IPS-NIHi7 (cell line): ENCODE measurements around the gene ELL2.
"Not testable (repeated sequence)": the region's sequence is repeated elsewhere in the genome, so short reads cannot be mapped to it uniquely, and the experiment has no call there.

Experiments
- DNase-seq: peaks from one replicate; pipeline ENCODE4 v3.0.0; 2012; ENCODE audit warnings: mixed read lengths; ENCODE audit errors: extremely low spot score

ELL2 gene

DNA sequence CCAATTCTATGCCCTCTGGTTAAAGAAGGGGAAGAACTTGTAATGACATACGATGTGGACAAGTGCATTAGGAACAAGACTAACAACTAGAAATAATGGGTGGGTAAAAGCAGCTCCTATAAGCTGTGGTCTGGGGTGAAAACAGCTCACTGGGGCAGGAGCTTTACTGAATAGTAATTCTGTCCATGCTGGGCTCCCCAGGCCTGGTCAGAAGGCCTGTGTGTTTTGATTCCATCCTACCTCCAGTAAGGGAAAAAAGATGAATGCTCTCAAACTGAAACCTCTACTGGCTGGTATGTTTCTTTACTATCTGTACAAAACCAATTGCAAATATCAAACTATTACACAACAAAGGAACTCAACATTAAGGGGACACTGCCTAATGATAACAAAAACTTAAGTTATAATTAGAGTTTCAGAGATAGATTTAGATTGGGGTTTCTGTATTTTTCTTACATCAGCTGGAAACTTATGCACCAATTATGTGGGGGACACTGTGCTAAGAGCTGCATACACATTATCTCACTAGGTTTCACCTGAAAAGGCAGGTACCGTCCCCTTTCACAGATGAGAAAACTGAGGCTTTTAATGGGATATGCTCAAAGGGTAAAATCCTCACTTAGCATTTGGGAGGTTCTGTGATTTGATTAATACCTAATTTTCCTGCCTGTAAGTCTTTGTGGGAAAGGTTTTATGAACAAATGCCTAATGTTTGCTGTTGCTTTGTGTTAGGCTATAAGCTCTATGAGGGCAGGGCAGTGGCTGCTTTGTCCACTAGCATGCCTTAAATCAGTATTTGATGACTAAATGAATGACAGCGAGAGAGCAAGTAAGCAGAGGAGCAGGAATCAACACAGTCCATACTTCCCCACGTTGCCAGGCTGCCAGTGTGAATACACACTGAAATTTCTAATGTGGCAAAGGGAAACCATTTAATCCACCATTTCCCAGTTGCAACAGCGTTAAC lies 53.6 kb downstream of the ELL2 start:
- no peak for DNase-seq

DNA sequence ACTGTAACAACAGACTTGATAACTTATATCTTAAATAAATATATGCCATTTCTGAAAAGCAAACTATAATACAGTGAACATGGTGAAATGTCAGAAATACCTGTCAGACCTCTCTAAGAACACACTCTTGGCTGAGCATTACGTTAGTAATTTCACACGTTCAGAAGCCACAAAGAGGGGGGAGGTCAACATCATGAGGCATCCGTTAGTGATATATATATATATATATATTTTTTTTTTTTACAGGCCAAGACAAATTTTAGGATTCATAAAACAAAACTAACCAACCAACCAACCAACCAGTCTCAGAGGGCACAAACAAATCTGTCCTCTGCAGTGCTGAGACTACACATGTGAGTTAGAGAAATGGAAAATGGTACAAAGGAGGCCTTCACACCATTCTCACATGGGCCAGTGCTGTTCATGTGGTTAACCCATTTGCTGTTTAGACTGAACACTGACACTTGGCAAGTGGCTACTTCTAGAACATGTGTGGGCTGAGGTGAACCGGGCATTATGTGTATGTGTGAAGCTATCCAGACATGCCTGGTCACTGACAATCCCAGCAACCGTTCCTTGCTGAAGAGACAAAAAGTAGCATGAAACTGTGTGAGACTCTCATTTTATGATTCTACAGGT lies 54.5 kb downstream of the ELL2 start:
- DNase-seq, result no peak

DNA sequence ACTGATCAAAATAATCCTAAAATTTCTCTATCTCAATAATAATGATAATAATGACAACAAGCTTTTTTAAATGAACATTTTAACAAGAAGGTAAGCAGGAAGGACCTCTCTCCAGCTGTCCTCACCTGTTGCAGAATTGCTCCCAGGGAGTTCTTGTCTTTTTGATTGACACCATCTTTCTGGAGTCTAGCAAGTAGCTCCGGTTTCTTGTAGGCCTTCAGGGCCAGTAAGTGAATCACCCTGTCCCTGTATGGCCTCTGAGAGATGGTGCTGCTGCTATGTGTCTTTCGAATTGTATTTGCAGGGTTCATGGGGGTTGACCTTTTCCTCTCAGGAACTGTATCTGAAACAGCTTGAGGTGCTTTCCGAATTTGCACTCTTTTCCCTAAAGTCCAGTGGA lies 55.3 kb downstream of the ELL2 start:
- DNase-seq, result not testable (repeated sequence)

DNA sequence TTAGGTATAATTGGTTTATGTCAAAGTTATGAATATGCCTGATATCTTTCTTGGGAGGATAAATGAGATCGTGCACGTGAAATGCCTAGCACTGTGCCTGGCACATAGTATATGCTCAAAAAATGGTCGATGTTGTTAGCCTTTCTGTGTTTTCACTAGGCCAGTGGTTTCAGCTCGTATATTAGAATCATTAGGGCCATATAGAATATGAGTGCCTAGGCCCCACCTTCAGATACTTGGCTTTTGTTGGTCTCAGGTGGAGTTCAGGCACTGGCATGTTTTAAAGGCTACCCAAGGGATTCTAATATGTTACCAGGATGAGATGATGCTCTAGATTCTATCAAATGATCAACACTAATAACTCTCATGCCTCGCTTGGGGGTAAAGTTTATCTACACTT lies 56.8 kb downstream of the ELL2 start:
- no peak for DNase-seq

DNA sequence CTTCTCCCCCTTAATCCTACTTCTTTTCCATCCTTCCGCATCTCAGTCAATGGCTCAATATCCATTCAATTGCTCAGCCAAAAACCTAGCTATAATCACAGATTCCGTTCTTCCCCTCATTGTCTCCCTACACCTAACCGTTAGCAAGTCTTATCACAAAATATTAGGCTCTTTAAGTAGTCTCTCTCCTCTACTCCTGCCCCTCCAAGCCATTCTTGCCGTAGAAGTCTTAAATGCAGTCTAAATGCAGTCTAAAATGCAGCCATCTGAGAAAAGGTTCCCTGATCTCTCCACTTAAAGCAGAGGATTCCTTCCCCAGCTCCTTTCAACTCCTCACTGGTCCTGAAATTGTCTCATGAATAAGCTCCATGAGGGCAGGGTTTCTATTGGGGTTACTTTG lies 57.8 kb downstream of the ELL2 start:
- no peak for DNase-seq

- no peak for DNase-seq
Observed at GRCh38 chr5:95901676-95902627, 59.7 kb downstream of the ELL2 start.

- DNase-seq, result no peak
Observed at GRCh38 chr5:95900383-95900958, 61.2 kb downstream of the ELL2 start.

GRCh38 chr5:95899829-95900228 lies 61.8 kb downstream of the ELL2 start:
- DNase-seq, result no peak

DNA sequence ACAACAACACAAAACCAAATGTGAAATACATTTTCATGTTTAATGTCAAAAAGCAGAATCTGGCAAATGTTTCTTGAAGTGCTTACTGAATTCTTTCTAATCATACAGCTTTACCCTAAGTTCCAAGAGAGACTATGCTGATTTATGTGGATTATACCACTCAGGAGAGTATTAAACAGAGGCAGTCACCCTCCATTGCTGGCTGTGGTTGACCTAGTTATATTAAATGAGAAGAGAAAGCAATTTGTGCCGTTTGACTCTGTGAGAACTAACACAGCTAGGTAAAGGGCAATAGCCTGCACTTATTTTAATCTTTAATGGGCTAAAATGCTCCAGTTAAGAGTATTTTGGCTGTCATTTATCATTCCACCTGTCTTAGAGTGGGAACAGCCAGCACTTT lies 62.6 kb downstream of the ELL2 start:
- DNase-seq, result no peak

DNA sequence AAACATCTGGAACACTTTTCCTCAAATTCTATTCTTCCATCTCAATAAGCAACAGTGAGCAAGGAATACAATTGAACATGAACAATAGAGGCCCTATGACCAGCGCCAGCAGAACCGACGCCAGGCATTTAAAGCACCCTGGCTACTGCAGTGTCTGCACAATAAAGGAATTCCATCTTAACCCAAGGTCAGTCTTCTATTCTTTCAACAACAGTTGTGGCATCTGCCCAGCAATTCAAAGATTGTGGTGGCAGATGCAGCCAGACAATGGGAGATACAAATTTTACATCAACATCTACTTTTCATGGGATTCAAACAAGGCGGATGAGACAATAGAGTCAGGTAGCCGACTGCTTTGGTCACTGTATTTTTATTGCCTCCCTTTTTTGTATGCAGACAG lies 65.9 kb downstream of the ELL2 start:
- DNase-seq, result no peak

- no peak for DNase-seq
Observed at GRCh38 chr5:95895251-95895650, 66.4 kb downstream of the ELL2 start.

DNA sequence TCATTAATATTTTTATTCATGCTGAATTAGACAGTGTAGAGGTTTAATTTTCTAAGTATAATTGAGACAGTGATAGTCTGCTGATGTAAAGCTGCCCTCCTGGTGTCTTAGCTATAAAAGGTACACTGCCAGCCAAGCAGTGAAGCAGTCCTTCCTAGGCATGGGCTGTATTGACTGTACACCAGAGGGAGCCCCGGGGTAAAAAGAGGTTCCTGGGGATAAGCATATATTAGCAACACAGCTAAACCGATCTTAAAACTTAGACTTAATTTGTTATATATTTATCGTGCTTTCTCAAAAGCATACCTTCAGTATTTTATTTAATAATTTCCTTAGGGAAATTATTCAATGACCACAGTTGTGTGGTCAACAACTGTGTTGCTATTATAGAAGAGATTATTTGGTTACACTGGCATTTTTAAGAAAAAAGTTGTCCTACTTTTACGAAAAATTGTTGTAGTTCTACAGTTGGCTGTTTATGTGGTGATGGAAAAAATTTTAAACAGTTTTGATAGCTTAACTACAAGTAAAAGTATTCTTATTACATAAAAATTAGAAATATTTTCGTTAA lies 68.8 kb downstream of the ELL2 start:
- DNase-seq, result peak; percentile 50

DNA sequence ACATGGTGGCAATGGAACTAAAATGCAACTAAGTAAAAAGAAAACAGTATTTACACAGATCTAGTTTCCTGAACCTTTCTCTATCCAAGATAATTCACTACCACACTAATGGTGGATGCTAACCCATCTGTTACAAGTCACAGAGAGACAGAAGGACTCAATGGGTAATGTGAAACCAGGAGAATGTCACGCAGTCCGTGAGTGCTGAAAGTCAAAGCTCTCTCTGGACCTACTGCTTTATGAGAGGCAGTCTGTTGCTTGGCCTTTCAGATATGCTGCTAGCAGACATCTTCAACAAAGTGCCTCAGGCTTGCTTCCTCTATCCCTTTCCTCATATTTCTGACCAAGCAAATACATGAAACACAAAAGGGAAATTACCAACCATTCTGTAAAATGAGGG lies 70.2 kb downstream of the ELL2 start:
- DNase-seq, result no peak

GRCh38 chr5:95889076-95889475 lies 72.6 kb downstream of the ELL2 start:
- no peak for DNase-seq

- DNase-seq, result no peak
Observed at GRCh38 chr5:95887977-95888376, 73.7 kb downstream of the ELL2 start.

DNA sequence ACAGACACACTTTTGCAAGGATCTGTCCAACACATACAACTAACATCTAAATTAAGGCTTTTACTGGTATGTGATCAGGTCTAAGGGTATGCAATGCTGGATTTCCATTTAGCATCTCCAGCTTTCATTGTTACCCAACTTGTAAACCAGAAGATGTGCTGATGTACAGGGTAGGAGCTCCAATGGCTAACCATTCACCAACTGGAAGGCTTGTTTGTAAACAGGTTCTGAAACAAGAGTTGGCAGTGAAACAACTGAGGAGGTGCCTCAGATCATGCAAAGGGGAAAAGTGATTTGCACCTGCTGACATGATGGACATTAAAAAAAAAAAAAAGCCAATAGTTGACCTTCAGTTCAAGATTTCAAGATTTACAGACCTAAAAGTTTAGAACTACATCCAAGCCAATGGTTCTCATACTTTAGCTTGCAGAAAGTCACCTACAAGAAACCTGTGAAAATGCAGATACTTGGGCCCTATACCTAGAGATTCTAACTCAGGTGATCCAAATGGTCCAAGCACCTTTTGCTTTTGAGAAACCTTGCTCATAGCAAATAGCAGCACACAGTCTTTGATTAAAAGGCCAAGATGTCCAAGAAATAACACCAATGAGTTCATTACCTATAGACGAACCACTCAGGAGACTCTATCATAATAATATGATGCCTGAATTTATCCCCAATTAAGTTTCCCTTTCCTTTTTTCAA lies 75.2 kb downstream of the ELL2 start:
- no peak for DNase-seq

GRCh38 chr5:95884511-95884910 lies 77.1 kb downstream of the ELL2 start:
- DNase-seq, result no peak

DNA sequence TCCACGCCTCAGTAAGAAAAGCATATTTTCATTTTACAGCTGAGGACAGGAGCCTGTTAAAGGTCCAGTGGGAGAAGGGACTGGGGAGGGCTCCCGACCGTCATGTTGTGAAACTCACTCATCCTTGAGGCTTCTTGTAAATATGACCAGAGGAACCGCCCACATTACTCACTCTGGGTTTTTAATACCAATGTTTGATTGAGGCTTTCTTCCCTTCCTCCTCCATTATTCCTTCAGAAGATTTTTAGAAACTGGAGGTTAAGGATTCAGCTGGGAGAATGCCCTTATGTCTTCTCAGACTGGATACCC lies 77.7 kb downstream of the ELL2 start:
- DNase-seq, result no peak

DNA sequence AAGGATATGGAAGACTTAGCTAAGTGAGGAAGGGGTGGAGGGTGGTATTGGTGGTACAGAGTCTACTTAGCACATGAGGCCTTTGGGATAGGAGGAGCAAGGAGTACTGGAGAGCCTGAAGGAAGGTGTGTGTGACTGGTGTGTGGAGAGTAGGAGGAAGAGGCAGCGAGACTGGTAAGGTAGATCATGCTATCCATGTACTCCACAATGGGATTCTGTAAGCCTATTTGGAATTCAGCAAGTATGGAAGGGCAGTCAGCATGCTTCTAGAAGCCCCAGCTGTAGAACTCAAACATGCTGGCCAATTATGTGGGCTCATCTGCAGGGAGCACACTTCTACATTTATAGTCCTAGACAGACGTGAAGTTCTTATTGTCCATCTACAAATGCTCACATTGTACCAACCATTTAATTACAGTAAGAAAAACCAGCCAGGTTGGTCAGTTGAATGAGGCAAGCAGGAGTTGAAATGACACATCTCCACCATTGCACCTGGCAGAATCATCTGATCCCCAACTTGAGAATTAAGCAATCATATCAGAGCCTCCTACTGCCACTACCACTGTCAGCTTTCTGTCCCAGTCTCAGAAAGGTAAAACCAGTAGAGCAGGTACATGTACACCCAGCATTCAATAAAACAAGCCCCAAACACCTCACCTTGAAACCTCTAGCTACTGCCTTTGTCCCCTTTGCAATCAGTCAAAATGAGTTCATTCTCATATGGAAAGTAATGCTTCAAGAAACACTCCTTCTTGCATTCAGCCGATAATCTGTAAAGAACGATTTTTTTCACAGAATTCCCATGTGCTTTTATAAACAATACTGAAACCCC lies 78.2 kb downstream of the ELL2 start:
- no peak for DNase-seq

DNA sequence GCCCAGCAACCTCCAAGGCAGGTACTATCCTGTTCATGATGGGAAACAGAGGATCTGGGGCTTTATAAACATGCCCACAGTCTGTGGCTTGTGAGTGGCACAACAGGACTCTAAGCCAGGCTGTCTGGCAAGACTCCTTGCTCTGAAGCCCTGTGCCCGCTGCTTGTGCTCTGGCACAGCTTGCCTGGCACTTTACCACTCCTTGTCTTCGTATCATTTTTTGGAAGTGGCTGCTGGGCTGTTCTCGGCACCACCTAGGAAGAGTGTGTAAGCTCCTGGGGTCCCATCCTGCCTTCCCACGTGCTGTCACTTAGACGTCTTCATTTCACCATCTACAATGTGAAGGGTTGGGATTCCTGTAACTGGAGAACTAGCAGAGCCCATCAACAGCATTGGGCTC lies 79.8 kb downstream of the ELL2 start:
- no peak for DNase-seq
